ENCODE data around the gene NID1.

DNA sequence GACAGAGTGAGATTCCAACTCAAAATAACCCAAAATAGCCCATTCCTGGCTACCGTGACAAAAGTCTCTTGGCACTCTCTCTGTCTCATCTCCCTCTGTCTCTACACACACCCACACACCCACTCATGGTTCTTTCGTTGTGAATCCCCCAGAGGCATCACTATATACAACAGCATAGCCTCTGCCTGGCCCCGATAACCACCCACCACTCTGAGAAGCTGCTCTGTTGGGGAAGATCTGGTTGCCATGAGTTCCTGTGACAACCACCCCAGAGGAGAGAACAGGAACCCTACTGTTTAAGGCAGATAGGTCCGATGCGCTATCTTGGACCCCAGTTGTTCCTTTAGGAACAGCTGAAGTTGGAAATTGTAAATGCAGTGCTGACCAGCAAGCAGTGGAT is 127.8 kb downstream of the NID1 start:
- TF ChIP-seq ZNF274 (IDR thresholded peaks at IDR 0.05; ENCODE audit: low read depth, low read length) (no peak), SUZ12 (IDR thresholded peaks at IDR 0.05; ENCODE audit: extremely low read depth, insufficient read depth, insufficient read length) (no peak), YY1 (IDR thresholded peaks at IDR 0.05; ENCODE audit: insufficient read depth, insufficient read length) (no peak)

All from NT2/D1 (cell line).